ENCODE results near the gene ZFAND5.

- TF ChIP-seq CTCF (IDR thresholded peaks at IDR 0.05), result no peak
- no peak for TF ChIP-seq POLR2A (IDR thresholded peaks at IDR 0.05)
- TF ChIP-seq POLR2AphosphoS5 (IDR thresholded peaks at IDR 0.05), result no peak
These were observed 32.7 kb downstream of the ZFAND5 start for GRCh38 chr9:72332351-72332750.
